Liver (tissue), 3 donors: ENCODE data around the gene XXYLT1.

ENCODE experiments used
- CTCF ChIP-seq: fragments of 150-350 bp; IDR thresholded peaks from 2 replicates; pipeline ENCODE4 v1.5.1; 2017; ENCODE audit warnings: improper control_type of control experiment, low read depth, low read length; ENCODE audit not compliant: missing input control
- EGR1 ChIP-seq, 2 donors: IDR thresholded peaks; 2 replicates each; pipeline ENCODE4 v1.6.1; 2016 to 2018; ENCODE audit warnings: antibody characterized with exemption in 2 of 2, low read depth in 2 of 2
- FOXA1 ChIP-seq: IDR thresholded peaks from 2 replicates; pipeline ENCODE4 v1.6.1; 2016; ENCODE audit warnings: antibody characterized with exemption
- JUND ChIP-seq, 2 donors: IDR thresholded peaks; 2 replicates each; pipeline ENCODE4 v1.6.1; 2016; ENCODE audit warnings: antibody characterized with exemption in 2 of 2
- MAX ChIP-seq: IDR thresholded peaks from 2 replicates; pipeline ENCODE4 v1.6.1; 2016; ENCODE audit warnings: antibody characterized with exemption
- RAD21 ChIP-seq, 2 donors: IDR thresholded peaks; 2 replicates each; pipeline ENCODE4 v1.6.1; 2016; ENCODE audit warnings: antibody characterized with exemption in 2 of 2, mild to moderate bottlenecking in 2 of 2
- SP1 ChIP-seq: IDR thresholded peaks from 2 replicates; pipeline ENCODE4 v1.6.1; 2018; ENCODE audit warnings: antibody characterized with exemption, mild to moderate bottlenecking
- TAF1 ChIP-seq: conservative IDR thresholded peaks from 2 replicates; pipeline ENCODE4 v1.6.1; 2016; ENCODE audit warnings: antibody characterized with exemption, mild to moderate bottlenecking
- YY1 ChIP-seq: IDR thresholded peaks from 2 replicates; pipeline ENCODE4 v1.6.1; 2016; ENCODE audit warnings: antibody characterized with exemption, mild to moderate bottlenecking
- TF ChIP-seq, protein P1 (sequence below): IDR thresholded peaks from 2 replicates; pipeline ENCODE4 v1.6.1; 2016; ENCODE audit warnings: antibody characterized with exemption, mild to moderate bottlenecking
- TF ChIP-seq, protein P2 (sequence below): IDR thresholded peaks from 2 replicates; pipeline ENCODE4 v1.6.1; 2016; ENCODE audit warnings: antibody characterized with exemption
- TF ChIP-seq, protein P3 (sequence below): IDR thresholded peaks from 2 replicates; pipeline ENCODE4 v1.6.1; 2016; ENCODE audit warnings: antibody characterized with exemption
- donor health status: healthy.
- donor health status: healthy.

GRCh38 chr3:195172896-195173295 is 98.1 kb downstream of the XXYLT1 start:
- TF ChIP-seq, protein P1, sequence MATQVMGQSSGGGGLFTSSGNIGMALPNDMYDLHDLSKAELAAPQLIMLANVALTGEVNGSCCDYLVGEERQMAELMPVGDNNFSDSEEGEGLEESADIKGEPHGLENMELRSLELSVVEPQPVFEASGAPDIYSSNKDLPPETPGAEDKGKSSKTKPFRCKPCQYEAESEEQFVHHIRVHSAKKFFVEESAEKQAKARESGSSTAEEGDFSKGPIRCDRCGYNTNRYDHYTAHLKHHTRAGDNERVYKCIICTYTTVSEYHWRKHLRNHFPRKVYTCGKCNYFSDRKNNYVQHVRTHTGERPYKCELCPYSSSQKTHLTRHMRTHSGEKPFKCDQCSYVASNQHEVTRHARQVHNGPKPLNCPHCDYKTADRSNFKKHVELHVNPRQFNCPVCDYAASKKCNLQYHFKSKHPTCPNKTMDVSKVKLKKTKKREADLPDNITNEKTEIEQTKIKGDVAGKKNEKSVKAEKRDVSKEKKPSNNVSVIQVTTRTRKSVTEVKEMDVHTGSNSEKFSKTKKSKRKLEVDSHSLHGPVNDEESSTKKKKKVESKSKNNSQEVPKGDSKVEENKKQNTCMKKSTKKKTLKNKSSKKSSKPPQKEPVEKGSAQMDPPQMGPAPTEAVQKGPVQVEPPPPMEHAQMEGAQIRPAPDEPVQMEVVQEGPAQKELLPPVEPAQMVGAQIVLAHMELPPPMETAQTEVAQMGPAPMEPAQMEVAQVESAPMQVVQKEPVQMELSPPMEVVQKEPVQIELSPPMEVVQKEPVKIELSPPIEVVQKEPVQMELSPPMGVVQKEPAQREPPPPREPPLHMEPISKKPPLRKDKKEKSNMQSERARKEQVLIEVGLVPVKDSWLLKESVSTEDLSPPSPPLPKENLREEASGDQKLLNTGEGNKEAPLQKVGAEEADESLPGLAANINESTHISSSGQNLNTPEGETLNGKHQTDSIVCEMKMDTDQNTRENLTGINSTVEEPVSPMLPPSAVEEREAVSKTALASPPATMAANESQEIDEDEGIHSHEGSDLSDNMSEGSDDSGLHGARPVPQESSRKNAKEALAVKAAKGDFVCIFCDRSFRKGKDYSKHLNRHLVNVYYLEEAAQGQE = no peak
- no peak for TF ChIP-seq JUND (IDR thresholded peaks at IDR 0.05)
- TF ChIP-seq CTCF = no peak
- TF ChIP-seq EGR1 (IDR thresholded peaks at IDR 0.05; ENCODE audit: low read depth in 2 of 2) = no peak
- TF ChIP-seq FOXA1 = no peak
- TF ChIP-seq RAD21 (IDR thresholded peaks at IDR 0.05) = no peak
- no peak for TF ChIP-seq TAF1
- TF ChIP-seq, protein P2, sequence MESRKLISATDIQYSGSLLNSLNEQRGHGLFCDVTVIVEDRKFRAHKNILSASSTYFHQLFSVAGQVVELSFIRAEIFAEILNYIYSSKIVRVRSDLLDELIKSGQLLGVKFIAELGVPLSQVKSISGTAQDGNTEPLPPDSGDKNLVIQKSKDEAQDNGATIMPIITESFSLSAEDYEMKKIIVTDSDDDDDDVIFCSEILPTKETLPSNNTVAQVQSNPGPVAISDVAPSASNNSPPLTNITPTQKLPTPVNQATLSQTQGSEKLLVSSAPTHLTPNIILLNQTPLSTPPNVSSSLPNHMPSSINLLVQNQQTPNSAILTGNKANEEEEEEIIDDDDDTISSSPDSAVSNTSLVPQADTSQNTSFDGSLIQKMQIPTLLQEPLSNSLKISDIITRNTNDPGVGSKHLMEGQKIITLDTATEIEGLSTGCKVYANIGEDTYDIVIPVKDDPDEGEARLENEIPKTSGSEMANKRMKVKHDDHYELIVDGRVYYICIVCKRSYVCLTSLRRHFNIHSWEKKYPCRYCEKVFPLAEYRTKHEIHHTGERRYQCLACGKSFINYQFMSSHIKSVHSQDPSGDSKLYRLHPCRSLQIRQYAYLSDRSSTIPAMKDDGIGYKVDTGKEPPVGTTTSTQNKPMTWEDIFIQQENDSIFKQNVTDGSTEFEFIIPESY = no peak
- no peak for TF ChIP-seq YY1
- TF ChIP-seq, protein P3, sequence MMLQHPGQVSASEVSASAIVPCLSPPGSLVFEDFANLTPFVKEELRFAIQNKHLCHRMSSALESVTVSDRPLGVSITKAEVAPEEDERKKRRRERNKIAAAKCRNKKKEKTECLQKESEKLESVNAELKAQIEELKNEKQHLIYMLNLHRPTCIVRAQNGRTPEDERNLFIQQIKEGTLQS = no peak
- no peak for TF ChIP-seq MAX
- no peak for TF ChIP-seq SP1
